Progenitor cell of endocrine pancreas (in vitro differentiated cells): Measurements from ENCODE around the gene AP3B2. TPM values are rescaled to one million over a fixed set of nuclear protein-coding genes. Genes with fewer than 3 reads are reported as not detected.

ENCODE experiments used
- DNase-seq: peaks from one replicate; pipeline ENCODE4 v3.0.0; 2021; ENCODE audit warnings: low spot score; ENCODE audit not compliant: unreplicated experiment
- H3K27ac Mint-ChIP-seq: 2 replicates; pipeline ENCODE4 v1.8.0; 2021; ENCODE audit warnings: mild to moderate bottlenecking, moderate library complexity, mixed read lengths
- H3K27me3 Mint-ChIP-seq: 2 replicates; pipeline ENCODE4 v1.8.0; 2021; ENCODE audit warnings: mixed read lengths
- H3K36me3 Mint-ChIP-seq: 2 replicates; pipeline ENCODE4 v1.8.0; 2022; ENCODE audit warnings: mixed read lengths; ENCODE audit not compliant: insufficient read depth
- H3K4me1 Mint-ChIP-seq: 2 replicates; pipeline ENCODE4 v1.8.0; 2021; ENCODE audit warnings: low read depth, mixed read lengths
- H3K4me3 Mint-ChIP-seq: 2 replicates; pipeline ENCODE4 v1.8.0; 2021; ENCODE audit warnings: low read depth, mild to moderate bottlenecking, moderate library complexity, mixed read lengths
- H3K9me3 Mint-ChIP-seq: 2 replicates; pipeline ENCODE4 v1.8.0; 2021; ENCODE audit warnings: low read depth, mixed read lengths
- CTCF ChIP-seq: fragments of 200-600 bp; sonication (generic); IDR thresholded peaks from one replicate; pipeline ENCODE4 v1.5.0; 2021; ENCODE audit warnings: antibody characterized with exemption, mild to moderate bottlenecking; ENCODE audit not compliant: unreplicated experiment
- total RNA-seq: library from RNA; stranded (reverse); gene quantifications from 2 replicates; pipeline ENCODE4 v1.2.1, GENCODE V29; 2021

AP3B2 gene
- total RNA-seq, 1 donor from 2014 or later: 14.4 TPM

GRCh38 chr15:82743810-82744209 is 34.1 kb upstream of the AP3B2 start:
- Mint-ChIP-seq H3K4me1 (peaks cover 2% of the 10 kb centered on the region), H3K4me3 (no peak overlapping the region), H3K27ac (no peak overlapping the region), H3K9me3 (no peaks in the 10 kb centered on the region), H3K27me3 (no peaks in the 10 kb centered on the region), H3K36me3 (no peaks in the 10 kb centered on the region)
- no peak for DNase-seq
- no peak for TF ChIP-seq CTCF

- H3K9me3 Mint-ChIP-seq: no peaks in the 10 kb centered on the region
These were observed 32.5 kb upstream of the AP3B2 start for GRCh38 chr15:82742134-82742533.

GRCh38 chr15:82739086-82739485 is 29.4 kb upstream of the AP3B2 start:
- Mint-ChIP-seq H3K9me3 (no peaks in the 10 kb centered on the region), H3K36me3 (no peaks in the 10 kb centered on the region), H3K27ac (no peak overlapping the region), H3K4me3 (no peak overlapping the region), H3K4me1 (no peaks in the 10 kb centered on the region), H3K27me3 (no peaks in the 10 kb centered on the region)
- TF ChIP-seq CTCF: no peak
- no peak for DNase-seq

More at GRCh38 chr15:82742134-82742533, 32.5 kb upstream of the AP3B2 start:
- H3K4me1 Mint-ChIP-seq: no peaks in the 10 kb centered on the region
- TF ChIP-seq CTCF: no peak
- H3K27ac Mint-ChIP-seq: no peak overlapping the region
- DNase-seq: no peak
- H3K36me3 Mint-ChIP-seq: no peaks in the 10 kb centered on the region
- no peaks in the 10 kb centered on the region for H3K27me3 Mint-ChIP-seq
- H3K4me3 Mint-ChIP-seq: no peak overlapping the region

GRCh38 chr15:82737975-82738374 is 28.3 kb upstream of the AP3B2 start:
- no peak for TF ChIP-seq CTCF
- no peaks in the 10 kb centered on the region for H3K36me3 Mint-ChIP-seq
- no peak overlapping the region for H3K4me3 Mint-ChIP-seq
- H3K9me3 Mint-ChIP-seq: no peaks in the 10 kb centered on the region
- no peaks in the 10 kb centered on the region for H3K27me3 Mint-ChIP-seq
- no peak for DNase-seq
- H3K4me1 Mint-ChIP-seq: no peaks in the 10 kb centered on the region
- H3K27ac Mint-ChIP-seq: no peak overlapping the region

- Mint-ChIP-seq H3K36me3 (no peaks in the 10 kb centered on the region), H3K4me1 (no peaks in the 10 kb centered on the region), H3K4me3 (no peak overlapping the region), H3K27me3 (no peaks in the 10 kb centered on the region), H3K27ac (no peak overlapping the region), H3K9me3 (no peaks in the 10 kb centered on the region)
- no peak for TF ChIP-seq CTCF
- no peak for DNase-seq
These were observed 21.9 kb upstream of the AP3B2 start for GRCh38 chr15:82731527-82731926.
